GM21786 (cell line): ENCODE results near the gene TPM1.

Source experiments
- ATAC-seq: cut with Tn5 transposase; IDR thresholded peaks from one replicate; pipeline ENCODE4 v1.9.1; 2021; ENCODE audit not compliant: unreplicated experiment

The TPM1 gene

DNA sequence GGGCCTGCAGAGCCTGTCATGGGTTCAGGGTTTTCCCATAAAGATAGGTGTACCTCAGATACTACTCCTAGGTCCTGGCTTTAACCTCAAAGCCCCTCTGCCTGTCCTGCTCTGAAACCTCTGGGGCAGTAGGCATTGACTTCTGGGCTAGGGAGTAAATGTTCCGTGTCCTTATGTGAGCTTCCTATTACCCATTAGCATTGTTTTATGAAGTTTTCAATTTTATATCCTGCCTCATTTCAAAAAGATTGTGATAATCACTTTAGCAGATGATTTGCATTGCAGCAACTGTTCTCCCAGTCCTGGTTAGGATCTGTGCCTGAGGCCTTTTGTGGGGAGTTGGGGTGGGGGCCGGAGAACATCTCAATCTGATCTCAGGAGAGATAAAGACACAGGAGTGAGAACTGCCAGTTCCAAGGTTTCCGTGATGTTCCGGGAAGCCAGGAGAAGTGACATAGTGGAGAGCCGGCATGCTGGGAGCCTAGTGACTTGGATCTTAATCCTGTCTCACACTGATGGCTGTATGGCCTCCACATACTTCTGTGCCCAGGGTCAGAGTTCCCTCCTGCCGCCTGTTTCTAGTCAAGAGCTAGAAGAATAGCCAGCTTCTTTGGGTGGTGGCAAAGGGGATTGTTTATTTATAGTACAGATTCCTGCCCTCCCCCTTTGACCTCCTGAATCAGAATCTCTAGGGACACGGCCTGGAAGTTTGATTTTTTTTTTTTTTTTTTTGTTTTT, 10.6 kb downstream of the TPM1 start:
- ATAC-seq, result no peak

DNA sequence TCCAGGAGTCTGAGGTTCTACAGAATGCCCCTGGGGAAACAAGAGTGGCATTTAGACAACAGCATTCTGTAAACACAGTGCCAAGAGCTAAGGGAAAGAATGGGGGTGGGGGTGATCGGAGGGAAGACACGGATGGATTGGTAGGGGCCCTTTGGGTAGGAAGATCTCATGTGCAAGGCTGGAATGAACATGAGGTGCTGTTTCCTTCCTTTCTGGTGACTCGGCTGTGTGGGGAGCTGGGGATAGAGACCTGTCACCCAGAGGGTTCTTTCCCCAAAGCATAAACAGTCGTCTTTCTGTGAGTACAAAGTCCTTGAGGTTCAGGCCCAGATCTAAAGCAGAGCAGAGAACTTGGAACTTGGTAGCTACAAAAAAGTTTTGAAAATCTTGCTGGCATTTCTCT, 11.7 kb downstream of the TPM1 start:
- no peak for ATAC-seq

DNA sequence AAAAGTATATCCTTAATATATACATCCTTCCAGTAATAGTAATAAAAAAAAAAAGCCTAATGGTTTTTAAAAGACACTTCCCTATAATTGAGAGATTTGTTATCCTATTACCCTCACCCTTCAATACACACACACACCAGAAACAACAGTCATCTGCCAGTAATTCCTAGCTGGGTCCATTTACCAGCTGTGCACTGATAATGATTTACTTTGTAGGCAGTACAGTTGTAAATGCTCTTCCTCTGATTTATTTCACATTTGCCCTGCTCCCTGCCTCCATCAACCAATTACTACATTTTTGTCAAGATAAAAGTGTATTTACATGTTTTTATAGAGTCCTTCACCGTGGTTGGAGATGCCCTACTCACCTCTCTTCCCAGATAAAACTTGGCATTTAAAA, 12.4 kb downstream of the TPM1 start:
- no peak for ATAC-seq

DNA sequence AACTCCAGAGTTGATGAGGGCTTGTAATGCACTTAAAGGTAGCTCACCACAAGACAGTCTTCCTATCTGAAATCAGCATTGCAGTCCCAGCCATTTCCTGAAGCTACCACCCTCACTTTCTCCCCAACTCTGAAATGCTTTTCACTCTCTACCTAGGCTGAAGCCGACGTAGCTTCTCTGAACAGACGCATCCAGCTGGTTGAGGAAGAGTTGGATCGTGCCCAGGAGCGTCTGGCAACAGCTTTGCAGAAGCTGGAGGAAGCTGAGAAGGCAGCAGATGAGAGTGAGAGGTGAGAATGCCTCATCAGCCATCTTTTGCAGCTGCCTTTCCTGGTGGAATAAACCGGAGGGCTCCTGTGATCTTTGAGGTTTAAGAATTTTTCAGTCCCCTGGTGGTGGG, 14.3 kb downstream of the TPM1 start:
- ATAC-seq, result no peak

DNA sequence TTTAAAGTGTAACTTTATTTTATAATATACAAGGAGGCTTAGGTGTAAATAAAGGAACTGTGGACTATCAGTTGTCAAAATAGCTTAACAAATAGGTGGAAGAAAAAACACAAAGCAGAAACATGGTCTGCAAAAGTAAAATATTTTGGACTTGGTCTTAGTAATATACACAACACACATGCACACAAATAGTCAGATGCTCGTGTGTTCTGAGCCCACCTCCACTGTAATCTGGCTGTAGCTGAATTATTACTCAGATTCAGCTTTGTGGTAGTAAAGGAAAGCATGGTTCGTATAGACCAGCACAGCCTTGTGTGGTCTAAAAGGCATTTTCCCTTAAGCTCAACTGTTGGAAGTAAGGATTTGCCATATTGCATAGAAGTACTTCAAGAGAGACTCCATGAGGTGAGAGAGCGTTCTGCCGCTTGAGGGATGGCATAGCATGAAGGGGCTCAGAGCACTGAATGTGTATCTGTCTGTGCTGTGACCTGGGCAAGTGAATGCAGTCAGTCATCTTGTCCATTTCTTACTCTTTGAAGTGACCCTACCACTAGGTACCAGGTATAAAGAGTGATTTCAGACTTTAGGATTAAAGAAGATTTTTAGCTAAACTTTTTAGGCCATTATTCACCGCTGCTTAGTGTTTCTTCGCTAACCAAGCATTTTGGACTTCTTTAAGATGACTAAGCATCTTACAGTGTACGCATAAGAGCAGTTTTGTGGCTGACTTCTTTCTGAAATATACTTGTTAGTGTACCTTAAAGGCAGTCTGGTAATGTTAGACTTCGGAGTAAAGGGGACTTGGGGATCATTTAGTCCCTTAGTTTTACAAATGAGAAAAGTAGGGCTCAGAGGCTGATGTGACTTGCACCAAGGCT, 15.2 kb downstream of the TPM1 start:
- no peak for ATAC-seq

DNA sequence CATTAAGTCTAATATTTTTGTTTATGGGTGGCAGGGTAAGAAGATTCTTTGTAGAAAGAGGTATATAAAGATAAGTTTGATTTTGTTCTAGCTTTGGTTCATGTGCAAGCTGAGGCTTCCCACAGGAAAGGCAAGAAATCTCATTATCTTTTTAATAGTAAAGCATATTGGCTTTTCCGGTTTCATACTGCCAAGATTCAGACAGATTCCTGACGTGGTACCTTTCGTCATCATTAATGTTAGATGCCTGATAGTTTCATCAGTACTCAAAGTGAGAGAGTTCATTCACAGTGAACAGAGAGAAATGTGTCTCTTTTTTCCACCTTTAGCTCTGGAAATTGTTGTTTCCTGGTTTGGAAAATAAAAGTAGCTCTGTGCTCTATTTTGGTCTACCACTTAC, 16.5 kb downstream of the TPM1 start:
- no peak for ATAC-seq

DNA sequence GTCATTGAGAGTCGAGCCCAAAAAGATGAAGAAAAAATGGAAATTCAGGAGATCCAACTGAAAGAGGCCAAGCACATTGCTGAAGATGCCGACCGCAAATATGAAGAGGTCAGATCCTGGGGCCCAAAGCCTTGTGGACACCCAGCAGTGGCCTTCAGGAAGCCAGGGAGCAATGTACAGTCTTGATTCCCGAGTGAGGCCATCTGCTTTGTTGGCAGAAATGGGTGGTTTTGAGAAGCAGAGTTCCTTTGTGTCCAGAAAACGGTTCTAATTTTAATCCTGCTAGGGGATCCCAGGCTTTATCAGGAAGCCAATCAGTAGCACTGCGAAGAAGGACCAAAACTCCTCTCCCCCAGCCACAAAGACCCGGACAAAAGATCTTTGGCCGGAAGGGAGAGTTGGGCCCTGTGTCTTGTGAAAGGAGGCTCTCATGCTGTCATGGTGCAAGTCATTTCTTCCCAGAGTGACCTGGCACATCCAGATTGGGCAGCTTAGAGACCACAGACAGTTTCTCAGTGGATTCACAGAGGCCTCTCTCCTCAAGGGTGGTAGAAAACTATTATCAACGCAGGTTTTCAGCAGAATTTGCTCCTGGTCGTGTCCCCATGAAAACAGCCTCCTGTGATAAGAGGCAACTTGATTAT, 17.1 kb downstream of the TPM1 start:
- no peak for ATAC-seq

DNA sequence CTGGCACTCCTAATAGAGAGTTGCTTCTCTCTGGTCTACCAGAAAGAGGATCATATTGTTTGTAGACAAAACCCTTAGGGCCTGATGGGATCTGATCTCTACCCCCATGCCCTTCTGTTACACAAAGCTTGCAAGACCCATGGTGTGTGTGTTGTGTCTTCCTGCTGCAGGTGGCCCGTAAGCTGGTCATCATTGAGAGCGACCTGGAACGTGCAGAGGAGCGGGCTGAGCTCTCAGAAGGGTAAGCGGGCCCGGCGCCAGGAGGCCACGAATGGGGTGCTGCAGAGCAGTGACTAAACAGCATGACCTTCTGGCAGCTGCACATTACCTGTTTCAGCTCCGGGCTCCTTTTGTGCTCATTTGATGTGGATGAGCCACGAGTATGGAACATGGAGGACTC, 18.2 kb downstream of the TPM1 start:
- no peak for ATAC-seq

DNA sequence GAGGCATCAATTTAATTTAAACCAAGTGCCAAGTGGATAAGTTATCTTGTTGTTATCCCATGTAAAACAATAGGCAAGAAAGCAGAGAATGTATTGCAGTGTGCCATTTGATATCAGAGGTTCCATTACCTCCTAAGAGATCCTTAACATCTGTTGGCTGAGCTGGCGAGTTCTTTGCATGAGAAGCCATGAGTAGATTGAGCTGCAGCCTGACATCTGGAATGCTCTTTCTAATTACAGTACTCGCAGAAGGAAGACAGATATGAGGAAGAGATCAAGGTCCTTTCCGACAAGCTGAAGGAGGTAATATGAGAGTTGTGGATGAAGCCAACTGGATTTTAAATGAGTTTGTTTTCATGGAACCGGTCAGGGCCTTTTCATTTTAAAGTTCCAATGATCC, 19.4 kb downstream of the TPM1 start:
- no peak for ATAC-seq

DNA sequence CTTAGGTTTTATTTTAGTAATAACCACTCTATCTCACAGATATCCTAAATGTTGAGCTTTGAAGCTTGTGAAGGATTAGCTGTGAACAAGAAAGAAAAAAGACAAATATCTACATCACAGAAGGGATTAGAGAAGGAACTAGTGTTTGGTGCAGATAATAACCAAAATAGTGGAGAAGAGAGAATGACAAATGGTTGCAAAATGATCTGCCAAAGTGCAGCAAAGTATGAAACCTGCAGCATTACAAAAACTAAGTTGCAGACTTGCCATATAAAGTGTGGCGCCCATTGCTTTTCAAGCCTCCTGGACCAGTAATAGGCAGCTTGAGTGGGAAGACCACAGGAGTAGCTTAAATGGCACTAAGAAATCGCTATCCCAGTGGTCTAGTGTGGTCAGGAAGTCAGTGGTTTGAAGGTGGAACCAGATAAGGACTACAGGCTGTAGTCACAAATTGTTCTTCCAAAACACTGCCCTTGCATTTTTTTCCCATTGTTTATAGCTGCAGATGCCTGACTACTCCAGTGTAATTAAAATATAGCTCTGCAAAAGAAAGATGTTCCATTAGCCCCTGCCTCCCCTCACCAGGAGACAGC, 20.7 kb downstream of the TPM1 start:
- ATAC-seq, result no peak

DNA sequence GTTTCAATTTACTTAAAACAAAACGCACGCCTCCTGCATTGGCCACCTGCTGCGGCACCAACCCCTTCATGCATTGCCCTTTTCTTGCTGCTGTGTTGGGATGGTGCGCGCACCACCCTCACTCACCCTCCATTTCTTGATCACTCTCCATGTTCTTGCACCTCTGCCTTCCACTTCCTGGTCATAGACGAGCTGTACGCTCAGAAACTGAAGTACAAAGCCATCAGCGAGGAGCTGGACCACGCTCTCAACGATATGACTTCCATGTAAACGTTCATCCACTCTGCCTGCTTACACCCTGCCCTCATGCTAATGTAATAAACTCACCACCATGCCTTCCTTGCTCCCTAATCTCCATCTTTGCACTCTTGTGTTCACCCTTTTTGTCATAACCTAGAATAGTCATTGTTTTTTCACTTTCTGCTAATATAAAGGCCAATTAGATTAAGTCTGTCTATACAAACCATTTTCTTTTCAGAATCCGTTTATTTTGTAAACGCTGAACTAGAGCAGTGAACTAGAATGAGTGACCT, 21.4 kb downstream of the TPM1 start:
- ATAC-seq, result no peak

DNA sequence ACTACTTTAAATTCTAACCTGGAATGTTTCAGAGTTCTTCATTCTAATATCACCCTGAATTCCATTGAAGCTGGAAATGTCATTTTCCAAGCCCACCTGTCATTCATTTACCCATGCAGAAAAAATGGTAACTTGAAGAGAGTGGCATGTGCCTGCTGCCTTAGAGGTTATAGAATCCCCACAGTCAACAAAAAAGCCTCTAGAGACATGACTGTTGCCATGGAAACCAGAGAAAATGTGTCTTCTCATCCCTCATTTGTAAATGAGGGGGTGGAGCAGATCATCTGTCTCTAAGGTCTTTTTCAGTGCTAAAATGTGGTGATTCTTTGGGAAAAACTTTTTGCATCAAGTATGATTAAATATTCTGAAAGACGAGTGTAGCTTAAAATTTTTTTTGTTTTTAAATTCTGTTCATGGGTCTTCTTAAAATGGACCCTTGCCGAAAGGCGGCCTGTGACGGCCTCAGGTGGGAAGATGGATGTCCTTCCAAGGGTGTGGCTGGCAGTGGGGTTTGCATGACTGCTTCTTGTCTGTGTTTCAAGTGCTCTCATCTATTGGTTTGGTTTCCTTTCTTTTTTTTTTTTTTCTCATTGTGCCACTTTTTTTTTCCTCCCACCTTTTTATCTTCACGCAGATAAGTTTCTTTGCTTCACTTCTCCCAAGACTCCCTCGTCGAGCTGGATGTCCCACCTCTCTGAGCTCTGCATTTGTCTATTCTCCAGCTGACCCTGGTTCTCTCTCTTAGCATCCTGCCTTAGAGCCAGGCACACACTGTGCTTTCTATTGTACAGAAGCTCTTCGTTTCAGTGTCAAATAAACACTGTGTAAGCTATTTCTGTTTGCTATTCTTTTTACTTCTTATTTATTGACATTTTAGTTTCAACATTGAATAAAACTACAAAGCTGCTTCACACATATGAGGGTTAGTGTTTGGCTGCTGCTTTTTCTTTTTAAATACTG, 23.0 kb downstream of the TPM1 start:
- no peak for ATAC-seq

DNA sequence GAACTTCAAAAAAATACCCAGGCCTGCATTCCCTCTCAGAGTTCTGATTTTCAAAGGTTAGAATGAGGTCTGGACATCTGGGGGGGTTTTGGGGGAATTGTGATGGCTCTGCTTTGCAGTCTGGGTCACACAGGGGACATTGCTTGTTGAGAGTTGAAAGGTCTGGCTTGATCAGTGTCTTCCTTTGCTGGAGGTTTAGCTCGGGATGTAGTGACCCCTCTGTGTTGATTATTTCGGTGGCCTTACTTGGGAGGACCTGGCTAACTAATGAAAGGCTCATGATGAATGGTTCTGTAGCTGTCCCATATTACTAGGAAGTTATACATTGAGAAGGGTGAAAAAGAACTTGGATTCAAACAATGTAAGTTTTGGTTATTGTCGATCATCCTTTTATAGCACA, 23.7 kb downstream of the TPM1 start:
- no peak for ATAC-seq

DNA sequence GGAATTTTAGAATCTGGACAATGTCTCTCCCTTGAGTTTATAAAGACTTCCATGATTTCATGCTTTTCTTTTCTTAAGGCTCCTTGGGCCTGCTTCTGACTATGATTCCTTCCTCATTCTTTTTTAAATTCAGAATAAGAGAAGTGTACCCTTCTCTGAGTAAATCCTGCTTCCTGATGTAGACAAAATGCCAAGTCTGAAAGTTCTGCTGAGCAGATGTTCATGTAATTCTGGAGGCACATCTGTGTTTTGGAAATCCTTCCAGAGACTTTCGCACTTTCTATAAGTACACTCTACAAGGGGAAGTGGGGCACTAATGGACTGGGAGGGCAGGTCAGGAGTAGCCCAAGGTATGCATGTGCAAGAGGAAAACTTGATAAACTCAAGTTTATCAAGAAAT, 24.8 kb downstream of the TPM1 start:
- ATAC-seq, result no peak

DNA sequence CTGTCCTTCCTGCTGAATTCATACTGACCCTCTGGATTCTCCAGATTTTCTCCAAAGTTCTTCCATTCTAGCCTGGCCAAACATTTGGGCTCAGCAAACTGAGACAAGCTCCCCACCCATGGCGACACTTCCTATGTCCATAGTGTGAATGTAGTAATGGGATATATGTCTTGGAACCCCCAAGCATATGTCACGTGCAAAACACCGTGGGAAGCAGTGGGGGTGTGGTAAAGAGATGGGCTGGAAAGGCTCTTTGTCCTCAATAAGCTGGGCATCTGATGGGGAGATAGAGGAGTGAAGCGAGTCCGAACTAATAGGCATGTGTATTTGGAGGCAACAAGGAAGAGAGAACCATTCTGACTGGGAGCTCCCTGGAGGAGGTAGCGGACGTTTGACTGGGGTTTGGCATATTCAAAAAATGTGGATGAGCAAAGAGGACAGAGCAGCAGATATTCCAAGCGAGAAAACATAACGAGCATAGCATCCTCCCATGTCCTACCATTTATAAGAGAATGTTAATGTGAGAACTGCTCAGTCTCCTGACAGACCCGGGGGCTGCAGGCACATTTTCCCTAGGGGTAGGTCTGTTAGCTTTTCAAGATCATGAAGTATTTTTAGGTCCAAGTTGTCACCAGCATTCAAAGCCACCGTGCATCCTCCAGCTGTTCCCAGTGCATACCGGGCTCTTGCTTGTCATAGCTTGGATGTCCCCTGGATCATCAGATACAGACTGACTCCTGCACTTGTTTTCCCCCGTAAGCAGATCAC, 25.6 kb downstream of the TPM1 start:
- ATAC-seq, result no peak

DNA sequence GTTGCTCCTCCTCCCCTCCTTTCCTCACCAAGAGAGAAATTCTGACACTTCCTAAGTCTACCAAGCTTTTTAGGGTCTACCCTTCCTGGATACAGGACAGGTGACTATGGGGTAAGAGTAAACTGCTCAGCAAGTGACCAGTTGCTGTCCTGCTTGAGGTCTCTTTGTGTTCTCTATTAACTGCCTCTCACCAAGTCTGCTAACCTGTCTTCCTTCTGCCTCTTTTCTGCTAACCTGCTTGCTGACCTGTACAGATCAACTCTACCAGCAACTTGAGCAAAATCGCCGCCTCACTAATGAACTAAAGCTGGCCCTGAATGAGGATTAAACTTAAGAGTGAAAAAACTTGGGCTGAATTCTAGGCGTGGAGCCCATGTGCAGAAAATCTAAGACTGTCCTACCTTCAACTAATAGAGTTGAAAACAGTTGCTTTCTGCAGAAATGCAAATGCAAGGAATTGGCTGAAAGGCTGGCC, 27.1 kb downstream of the TPM1 start:
- ATAC-seq, result no peak

DNA sequence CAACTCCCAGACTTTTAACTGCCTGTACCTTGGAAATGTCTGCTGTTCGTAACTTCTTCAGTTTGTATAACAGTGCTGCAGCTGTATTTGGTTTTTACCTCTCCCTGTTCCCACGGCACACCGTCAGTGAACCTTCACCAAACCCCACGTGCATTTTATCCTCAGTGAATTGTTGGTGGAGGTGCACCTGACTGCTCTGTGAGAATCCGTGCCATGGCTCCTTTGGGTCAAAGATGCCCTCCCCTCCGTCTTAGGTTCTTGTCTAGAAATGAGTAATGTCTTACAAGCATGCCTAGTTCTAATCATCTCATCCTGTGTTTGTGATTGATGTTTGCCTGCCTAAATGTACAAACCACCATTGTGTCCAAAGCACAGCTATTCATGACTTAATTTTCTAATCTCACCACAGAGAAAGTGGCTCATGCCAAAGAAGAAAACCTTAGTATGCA, 28.2 kb downstream of the TPM1 start:
- ATAC-seq, result no peak

DNA sequence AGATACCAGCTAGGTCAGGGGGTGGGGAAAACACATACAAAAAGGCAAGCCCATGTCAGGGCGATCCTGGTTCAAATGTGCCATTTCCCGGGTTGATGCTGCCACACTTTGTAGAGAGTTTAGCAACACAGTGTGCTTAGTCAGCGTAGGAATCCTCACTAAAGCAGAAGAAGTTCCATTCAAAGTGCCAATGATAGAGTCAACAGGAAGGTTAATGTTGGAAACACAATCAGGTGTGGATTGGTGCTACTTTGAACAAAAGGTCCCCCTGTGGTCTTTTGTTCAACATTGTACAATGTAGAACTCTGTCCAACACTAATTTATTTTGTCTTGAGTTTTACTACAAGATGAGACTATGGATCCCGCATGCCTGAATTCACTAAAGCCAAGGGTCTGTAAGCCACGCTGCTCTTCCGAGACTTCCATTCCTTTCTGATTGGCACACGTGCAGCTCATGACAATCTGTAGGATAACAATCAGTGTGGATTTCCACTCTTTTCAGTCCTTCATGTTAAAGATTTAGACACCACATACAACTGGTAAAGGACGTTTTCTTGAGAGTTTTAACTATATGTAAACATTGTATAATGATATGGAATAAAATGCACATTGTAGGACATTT, 28.9 kb downstream of the TPM1 start:
- ATAC-seq, result no peak
